GM11168 (cell line): ENCODE measurements around the gene EIF3B.
"Not testable (repeated sequence)": the region's sequence is repeated elsewhere in the genome, so short reads cannot be mapped to it uniquely, and the experiment has no call there.

ENCODE experiments used
- in situ Hi-C: fragments of 300-500 bp; cut with MboI; formaldehyde crosslinking; loops from one replicate; pipeline ENCODE4 v1.12.0; 2022; ENCODE audit warnings: low sequenced_read_pairs; ENCODE audit not compliant: unreplicated experiment

The EIF3B gene

DNA sequence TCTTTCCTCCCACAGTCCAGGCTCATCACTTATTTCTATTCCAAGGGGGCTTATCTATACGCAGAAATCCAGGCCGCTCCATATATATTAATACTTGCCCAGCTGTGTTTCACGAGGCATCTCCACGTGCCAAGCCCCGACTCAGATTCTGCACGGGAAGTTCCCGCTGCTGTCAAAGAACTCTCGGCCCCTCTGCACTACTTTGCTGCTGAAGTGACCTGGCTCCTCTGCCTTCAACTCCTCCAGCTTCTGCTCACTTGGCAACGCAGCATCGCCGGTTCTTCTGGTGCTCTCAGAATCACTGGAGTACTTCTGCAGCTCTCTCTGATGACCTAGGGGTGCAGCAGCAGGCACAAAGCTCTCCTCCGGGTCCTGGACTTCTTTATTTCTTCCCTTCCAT lies 39.1 kb downstream of the EIF3B start:
- in situ Hi-C loops: no loop called here

DNA sequence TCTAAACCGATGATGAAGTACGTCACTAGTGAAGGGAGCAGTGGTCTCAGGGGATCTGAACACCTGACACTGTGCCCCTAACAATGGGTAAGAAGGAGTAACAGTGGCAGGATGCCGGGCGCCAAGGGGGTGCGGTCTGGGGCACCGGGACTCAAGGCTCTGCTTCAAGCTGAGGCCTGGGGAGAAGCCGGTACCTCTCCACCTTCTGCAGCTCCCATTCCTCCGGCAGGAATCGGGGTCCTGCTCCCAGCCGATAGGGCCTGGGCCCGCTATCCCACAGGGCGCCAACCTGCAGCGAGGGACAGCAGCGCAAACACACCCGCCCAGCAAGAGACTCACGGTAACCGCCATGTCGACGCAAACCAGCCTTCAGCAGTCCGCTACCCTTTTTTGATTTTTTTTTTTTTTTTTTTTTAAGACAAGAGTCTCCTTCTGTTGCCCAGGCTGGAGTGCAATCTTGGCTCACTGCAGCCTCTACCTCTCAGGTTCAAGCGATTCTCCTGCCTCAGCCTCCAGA lies 40.0 kb downstream of the EIF3B start:
- in situ Hi-C loops: no loop called here

DNA sequence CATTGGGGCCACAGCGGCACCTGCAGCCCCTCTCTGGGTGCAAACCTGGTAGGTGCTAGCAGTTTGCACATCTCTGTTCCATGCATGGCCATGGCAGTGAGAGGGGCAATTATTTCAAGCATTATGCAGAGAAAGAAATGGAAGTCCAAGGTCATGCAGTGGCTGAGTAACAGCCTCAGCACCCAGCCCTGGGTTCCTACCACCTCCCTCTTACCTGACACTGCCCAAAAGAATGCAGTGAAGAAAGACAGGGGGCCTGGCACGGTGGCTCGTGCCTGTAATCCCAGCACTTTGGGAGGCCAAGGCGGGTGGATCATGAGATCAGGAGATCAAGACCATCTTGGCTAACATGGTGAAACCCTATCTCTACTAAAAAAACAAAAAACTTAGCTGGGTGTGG lies 43.9 kb downstream of the EIF3B start:
- in situ Hi-C loops: no loop called here

DNA sequence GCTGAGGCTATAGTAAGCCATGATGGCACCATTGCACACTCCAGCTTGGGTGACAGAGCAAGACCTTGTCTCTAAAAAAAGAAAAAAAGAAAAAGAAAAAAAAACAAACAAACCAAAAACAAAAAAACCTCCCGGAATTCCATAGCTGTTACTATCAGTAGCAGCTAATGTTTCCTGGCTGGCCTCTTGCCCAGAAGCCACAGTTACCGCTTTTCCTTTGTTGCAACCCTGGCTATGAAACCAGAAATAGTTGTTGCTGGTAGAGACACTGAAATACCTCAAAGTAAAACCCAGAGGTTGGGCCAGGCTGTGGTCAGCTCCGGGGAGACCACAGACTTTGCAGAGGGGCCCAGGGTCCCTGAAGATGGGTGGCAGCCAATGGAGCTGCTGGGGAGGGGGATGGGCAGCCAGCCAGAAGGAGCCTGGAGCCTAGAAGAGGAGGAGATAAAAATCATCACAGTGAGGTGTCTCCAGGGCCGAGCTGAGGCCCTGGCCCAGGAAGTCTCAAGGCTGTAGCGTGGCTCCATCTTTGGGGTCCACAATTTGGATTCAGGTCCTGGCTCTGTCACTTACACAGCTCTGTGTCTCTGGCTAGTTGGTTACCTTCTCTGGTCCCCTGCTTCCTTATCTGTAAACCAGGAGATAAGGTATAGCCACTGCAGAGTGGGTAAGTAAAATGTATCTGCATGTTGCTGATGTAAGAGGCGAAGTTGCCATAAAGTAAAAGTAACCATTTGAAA lies 45.4 kb downstream of the EIF3B start:
- in situ Hi-C loops: no loop called here

DNA sequence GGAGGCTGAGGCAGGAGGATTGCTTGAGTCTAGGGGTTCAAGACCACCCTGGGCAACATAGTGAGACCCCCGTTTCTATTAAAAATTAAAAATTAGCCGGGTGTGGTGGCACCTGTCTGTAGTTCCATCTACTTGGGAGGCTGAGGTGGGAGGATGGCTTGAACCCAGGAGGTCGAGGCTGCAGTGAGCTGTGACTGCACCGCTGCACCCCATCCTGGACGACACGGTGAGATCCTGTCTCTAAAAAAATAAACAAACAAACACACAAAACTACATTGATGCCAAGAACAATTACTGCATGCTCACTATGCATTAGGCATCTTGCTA lies 48.0 kb downstream of the EIF3B start:
- in situ Hi-C loops: no loop called here

DNA sequence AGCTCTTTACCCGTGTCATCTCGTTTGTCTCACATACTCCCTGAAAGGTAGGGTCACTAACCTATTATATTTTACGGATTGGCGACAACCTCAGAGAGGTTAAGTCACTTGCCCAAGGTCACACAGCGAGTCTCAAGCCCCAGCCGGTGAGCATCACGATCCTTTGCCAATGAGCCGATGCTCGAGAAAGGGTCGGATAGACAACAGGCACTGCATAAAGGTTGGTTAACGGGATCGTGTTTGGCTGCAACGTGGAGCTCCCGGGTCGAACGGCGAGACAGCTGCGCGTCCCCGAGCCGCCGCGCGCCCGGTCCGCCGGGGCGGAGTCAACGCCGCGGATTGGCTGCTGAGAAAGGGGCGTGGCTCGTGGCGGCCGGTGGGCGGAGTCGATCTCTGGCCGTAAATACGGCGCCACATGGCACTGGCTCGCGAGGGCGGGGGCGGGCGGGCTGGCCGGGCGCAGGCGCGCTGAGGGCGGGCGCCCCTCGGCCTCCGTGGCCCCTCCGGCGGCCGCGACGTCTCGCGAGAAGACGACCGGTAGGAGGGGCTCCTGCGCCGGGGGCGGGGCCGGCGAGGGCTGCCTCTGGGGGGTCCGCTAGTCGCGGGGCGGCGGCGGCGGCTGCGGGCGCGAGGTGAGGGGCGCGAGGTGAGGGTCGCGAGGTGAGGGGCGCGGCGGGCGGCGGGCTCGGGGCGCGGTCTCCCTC lies 48.5 kb downstream of the EIF3B start, which contains the start of gene CHST12:
Gene CHST12, plus strand, starts transcription at position 598 of the 704 bp plus-strand sequence. CDS start 29,029 bp downstream, outside the sequence.
- in situ Hi-C loops: no loop called here

DNA sequence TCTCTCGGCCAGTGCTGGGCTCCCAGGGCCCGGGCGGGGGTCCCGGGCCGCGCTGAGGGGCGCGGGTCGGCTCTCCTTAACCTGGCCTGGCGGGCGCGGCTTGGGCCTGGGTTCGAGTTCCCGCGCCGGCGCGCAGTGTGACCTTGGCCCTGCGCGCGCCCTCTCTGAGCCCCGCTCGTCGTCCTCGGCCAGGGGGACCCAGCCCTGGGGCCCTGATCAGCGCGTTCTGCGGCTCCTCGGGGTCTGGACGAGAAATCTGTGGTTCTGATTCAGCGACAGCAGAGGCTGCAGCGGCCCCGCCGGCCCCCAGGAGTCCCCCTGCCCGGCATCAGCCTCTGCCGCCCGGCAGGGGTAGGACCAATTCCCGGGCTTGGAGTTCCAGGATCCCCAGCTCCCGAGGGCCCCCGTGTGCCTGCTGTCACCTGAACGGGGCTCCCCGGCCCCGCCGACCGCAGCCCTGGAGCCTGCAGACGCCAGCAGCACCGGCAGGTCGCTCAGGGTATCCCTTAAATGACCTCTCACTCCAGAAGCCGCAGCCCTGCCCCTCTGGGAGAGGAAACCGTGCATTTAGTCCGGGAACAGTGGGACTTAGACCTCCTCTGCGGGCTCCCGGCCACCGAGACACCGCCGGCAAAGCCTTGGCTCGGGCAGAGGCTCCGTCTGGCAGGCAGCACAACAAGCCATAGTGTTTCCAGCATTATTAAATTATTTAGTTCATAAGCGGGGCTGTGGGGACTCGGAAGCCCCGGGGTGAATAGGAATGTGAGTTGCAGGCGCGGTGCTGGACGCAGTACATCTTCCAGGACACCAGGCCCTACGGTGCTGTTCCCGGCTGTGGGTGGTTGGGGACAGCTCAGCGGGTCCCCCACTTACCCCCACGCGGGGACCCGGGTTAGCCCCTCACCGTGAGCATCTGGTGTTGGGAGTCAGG lies 49.4 kb downstream of the EIF3B start:
- in situ Hi-C loops: no loop called here

DNA sequence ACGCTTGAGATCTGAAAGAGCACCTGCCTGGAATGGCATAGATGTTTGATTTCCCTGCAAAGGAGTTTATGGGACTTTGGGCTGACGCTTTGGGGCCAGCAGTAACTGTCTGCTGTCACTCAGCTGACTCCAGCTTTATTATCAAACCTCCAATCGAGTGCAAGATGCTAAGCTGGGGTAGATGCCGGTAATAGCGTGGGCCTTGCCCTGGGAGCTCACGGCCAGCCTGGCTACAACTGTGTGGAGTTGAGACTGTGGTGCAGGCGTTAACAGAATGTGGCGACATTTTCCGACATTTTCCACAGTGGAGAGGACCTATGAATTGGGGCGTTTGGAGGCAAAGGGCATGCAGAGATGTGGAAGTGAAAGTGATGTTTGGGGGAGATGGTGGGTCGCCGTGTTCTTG lies 50.1 kb downstream of the EIF3B start:
- in situ Hi-C loops: no loop called here

DNA sequence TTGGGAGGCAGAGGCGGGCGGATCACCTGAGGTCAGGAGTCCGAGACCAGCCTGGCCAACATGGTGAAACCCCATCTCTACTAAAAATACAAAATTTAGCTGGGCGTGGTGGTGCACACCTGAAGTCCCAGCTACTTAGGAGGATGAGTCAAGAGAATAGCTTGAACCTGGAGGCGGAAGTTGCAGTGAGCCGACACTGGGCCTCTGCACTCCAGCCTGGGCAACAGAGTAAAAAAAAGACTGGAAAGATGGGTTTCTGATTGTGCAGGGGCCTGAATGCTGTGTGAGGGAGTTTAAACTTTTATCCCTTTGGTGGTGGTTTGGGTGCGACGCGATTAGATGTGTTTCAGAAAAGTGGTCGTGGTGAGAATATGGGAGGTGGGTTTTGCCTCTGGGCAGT lies 50.6 kb downstream of the EIF3B start:
- in situ Hi-C loops: no loop called here

DNA sequence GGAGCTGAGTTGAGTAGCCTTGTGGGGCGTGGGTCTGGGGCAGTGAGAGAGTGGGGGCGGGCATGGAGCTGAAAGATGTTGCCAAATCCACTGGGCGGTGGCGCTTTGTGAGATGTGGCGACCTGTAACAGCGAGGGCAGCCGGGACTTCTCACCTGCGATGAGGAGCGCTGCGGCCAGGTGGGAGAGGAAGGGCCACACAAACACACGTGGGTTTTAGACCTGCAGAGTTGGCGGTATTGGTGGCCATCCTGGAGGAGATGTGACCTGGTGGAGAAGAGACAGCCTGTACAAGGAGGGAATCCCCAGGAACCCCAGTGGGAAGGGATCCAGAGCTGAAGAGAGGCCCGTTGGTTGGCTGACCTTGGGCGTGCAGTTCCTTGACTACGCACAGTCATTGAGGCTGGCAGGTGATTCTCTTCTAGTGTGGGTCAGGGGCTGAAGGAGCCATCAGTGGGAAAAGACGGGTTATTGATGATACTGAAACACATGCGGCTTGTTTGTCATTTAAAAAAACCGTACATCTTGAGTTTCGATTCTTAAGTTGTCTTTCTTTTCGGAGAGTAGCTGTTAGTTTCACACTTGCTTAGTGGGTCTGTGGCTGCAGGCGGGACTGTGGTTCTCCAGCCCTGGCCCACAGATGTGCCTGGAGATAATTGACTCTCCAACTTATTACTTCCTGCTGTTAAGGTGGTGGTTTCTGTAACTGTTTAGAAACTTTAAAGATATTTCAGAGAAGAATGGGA lies 51.1 kb downstream of the EIF3B start:
- in situ Hi-C loops: no loop called here

DNA sequence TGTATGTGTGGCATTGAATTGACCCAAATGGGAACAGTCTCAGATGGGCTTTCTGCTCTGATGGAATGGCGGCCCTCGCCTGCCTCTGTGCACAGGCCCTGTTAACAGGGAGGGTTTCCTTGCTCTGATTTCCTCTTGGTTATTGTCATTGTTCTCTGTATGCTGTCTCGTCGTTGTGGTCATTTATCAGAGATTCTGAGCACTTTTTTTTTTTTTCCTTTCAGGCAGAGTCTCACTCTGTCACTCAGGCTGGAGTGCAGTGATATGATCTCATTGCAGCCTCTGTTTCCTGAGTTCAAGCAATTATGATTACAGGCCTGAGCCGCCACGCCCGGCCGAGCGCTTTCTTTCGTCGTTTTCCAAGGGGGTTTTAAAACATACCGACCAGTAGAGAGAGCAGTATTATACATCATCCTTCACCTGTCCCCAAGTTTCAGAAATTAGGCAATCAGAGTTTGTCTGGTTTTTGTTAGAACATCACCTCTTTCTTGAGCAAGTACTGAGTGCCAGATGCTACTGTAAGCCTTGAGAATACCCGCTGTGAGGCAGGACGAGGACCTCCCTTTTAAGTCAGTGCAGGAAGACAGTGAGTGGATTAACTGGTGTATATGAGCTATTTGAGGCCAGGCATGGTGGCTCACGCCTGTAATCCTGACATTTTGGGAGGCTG lies 55.3 kb downstream of the EIF3B start:
- in situ Hi-C loops: no loop called here

DNA sequence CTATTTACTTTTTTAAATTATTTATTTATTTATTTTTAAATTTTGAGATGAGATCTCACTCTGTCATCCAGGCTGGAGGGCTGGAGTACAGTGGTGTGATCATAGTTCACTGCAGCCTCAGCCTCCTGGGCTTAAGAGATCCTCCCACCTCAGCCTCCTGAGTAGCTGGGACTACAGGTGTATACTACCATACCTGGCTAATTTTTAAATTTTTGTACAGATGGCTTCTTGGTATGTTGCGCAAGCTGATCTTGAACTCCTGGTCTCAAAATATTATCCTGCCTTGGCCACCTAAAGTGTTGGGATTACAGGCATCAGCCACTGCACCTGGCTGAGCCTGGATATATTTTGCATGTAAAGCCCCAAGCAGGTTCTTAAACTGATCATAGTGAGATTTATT lies 56.4 kb downstream of the EIF3B start:
- in situ Hi-C loops: no loop called here

DNA sequence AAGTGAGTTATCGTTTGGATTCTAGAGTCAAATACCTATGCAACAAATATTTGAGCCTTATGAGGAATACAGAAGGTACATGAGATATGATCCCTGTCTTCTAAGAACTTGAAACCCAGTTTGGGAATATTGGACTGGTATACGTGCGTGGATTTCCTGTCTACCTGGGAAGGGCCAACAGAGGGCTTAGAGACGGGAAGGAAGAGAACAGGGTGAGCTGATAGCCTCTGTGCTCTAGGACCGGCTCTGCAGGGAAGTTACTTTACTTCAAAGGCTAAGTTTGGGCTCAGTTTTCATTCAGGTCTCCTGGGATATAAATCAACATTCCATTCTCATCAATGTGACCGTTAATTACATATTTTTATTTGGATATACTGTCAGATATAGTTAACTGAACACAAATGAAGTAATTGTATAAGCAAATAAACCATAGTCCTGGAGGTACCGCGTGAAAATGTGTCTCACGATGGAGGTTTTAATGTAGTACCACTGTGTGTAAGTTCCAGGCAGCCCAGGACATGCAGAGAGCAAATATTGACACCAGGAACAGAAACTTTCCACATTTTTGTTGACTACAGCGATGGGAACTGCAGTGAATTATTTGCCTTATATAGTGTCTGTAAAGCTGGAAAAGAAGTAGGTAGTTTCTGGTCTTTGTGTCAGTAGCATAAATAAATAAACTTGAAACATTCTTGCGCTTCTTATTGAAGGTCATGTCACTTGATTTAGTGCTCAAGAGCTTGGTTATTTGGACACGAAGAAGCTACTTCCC lies 57.4 kb downstream of the EIF3B start:
- in situ Hi-C loops: no loop called here

DNA sequence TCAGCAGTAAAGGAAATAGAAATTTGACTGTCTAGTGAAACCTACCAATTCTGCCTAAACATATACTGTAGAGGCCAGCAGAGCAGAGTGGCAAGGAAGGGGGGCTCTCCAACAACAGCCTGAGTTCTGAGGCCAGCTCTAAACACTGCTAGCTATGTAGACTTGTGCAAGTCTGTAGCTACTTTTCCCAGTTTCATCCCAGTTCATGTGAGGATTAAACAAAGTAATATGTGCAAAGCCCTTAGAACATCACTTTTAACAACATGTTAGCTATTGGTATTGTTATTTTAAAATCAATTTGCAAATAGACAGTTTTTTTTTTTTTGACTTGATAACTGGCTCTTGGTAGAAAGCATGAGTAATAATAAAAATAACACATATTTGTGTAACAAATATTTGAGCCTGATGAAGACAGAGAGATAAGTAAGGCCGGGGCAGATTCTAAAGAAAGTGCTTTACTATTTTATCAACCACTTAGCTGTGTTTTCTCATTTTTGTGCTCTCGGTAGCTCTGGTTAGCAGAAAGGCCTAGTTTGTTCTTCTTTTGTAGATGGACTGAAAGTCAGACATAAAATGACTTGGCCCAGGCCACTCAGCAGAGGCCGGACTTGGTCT lies 58.1 kb downstream of the EIF3B start:
- in situ Hi-C loops: no loop called here

DNA sequence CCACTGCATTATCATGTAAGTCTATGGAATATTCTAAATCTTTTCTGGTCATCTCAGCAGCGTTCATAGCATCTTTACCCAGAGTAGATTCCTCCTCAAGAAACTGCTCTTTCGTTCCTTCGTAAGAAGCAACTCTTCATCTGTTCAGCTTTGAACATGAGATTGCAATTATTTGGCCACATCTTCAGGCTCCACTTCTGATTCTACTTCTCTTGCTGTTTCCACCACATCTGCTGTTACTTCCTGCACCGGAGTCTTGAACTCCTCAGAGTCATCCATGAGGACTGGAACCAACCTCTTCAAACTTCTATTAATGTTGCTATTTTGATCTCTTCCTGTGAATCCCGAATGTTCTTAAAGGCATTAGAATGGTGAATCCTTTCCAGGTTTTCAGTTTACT lies 61.4 kb downstream of the EIF3B start:
- in situ Hi-C loops: no loop called here

DNA sequence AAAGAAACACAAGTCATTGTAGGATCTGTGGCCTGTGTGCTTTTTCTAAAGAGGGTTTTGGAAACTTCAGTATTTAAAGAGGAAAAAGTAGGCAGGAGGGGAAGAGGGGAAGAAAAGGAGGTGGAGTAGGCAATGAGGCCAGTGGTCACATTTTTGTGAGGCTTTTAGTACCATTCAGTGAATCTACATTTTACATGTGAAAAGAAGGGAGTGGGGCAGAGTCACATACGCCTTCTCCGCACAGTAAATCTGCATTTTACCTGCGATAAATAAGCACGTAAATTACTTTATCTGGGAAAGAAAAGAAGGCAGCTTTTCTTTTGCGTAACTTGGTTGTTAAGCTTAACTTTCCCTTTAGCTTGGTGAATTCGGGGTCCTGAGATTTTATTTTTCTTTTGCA lies 62.0 kb downstream of the EIF3B start:
- in situ Hi-C loops: no loop called here

DNA sequence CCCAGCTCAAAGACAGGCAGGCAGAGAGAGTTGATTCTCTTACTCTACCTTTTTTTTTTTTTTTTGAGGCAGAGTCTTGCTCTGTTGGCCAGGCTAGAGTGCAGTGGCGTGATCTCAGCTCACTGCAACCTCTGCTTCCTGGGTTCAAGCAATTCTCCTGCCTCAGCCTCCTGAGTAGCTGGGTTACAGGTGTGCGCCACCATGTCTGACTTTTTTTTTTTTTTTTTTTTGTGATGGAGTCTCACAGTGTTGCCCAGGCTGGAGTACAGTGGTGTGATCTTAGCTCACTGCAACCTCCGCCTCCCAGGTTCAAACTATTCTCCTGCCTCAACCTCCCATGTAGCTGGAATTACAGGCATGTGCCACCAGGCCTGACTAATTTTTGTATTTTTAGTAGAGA lies 62.6 kb downstream of the EIF3B start:
- in situ Hi-C loops: not testable (repeated sequence)

DNA sequence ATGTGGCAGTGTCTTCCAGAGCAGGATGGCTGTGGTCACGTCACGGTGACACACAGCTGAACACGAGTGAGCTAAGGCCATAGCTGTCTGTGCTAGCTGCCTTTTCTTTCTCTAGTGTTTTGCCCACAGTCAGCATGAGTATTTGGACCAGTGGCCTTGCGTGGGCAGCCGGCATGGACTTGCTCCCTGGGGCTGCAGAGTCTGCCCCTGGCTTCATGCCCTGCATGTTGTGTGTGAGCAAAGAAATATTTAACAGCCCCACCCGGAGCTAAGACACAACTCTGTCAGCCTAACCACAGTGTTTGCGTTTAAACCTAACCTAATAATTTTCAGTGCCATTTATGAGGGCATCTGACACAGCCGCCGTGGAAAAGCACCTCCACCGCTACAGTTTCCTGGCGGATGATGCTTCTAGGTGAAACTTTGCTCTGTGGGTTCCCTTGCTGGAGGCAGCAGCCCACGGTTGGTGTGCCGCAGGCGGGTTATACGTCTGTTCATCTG lies 63.4 kb downstream of the EIF3B start:
- in situ Hi-C loops: no loop called here
